GM19455 (cell line): Measurements from ENCODE around the gene GNB5.

Experiments used
- ATAC-seq: cut with Tn5 transposase; IDR thresholded peaks from one replicate; pipeline ENCODE4 v1.9.1; 2021; ENCODE audit not compliant: unreplicated experiment

GNB5 gene

DNA sequence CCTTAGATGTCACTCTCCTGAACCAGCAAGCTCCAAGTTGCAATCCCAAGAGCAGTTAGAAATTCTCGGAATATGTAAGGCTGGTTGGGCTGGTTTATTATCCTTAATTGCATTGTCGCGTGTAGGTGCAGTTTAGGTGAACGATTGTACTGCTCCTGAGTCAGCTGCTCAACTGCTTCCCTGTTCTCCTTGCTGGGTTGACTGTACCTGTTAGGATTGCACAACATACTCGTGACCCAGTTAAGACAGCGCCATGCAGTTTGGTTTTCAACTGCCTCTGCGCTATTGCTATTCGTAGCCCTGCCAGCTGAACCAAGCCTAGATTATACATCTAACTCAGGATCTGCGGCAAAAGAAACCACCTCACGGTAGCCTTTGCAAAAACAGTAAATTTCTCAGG lies 119.6 kb downstream of the GNB5 start:
- no peak for ATAC-seq

DNA sequence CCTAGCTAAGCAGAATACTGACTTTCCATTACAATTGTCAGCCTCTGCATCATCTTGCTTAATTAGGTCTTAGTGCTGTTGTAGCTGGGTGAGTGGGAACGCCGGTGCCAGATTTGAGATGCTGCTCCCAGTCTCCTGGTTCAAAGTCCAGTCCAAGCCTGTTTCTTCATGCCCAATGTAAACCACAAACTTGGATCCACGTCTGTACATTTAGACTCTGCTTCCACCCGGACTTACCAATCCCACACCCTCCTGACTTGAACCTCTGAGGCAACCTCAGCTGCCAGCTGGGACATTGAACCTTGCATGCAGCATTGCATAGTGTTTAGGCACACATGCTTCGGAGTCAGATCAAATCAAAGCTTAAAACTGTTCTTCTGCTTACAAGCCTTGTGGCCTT lies 121.6 kb downstream of the GNB5 start:
- ATAC-seq = no peak

DNA sequence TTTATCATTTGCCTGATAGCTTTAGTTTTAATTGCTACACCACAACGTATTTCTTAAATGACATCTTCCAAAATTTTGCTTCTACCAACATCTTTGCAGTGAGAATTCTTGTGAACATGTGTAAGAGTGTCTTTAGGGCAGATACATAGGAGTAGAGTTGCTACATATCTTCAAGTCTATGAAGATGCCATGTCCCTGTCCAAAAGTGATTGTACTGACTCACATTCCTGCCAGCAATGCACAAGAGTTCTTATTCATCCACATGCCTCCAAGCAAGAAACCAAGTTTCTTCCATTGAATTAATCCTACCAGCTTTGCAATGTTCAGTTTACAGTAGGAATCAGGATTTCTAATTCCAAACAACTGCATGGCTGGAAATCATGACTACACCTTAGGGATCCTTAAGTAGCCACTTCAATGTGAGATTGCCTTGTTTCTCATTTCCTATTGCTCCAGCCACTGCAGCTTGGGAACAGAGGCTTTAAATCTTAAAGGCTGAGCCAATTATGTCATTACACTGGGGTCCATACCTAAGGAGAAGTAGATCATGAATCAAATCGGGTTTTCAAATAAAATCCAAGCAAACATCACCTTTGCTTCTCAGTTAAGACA lies 123.1 kb downstream of the GNB5 start:
- no peak for ATAC-seq

DNA sequence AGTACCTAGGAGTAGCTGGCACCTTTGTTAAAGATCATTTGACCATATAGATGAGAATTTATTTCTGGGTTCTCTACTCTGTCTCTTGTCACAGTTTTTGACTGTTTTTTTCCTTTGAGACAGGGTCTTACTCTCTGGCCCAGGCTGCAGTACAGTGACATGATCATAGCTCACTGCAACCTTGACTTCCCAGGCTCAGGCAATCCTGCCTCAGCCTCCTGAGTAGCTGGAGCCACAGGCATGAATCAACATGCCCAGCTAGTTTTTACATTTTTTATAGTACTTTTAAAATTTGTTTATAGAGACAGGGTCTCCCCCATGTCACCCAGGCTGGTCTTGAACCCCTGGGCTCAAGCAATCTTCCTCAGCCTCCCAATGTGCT lies 123.7 kb downstream of the GNB5 start:
- ATAC-seq = no peak

DNA sequence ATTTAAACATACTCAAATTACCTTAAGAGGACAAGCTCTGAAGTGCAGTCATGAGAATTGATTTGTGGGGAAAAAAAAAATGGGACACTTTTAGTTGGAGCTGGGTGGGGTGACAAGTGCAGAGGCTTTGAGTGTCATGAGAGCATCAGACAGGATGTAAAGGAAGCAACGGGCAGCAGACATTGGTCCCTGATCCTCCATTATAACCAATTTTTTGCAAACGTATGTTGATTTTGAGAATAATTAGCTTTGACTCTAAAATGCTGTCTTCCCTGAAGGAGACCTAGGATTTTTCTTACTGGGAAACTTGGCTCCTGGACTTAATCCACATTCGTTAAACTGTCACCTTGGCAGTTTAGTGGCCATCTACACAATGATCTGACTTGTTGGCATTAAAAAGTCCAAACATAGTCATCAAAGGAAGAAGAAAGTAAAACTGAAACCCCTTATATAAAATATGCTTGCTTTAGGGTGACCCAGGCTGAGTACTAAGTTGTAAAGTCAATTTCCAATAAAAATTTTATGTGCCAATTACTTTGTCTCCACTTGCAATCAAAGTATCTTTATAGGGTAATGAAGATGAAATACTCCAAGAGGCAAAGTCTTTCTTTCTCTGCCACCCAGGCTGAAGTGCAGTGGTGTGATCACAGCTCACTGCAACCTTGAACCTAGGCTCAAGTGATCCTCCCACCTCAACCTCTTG lies 124.2 kb downstream of the GNB5 start:
- no peak for ATAC-seq
